Endodermal cell (in vitro differentiated cells): ENCODE data around the gene CRACDL. TPM values are rescaled to one million over a fixed set of nuclear protein-coding genes. Genes with fewer than 3 reads are reported as not detected.

Experiments
- DNase-seq: peaks from one replicate; pipeline ENCODE4 v3.0.0-alpha.2; 2017
- H3K27ac ChIP-seq: 2 replicates; pipeline ENCODE4 v1.5.1; 2013; ENCODE audit warnings: mild to moderate bottlenecking, low read depth, low read length, moderate library complexity
- H3K27me3 ChIP-seq: 2 replicates; pipeline ENCODE4 v1.6.1; 2013; ENCODE audit warnings: mild to moderate bottlenecking, low read length, moderate library complexity; ENCODE audit not compliant: insufficient read depth, control insufficient read depth, poor library complexity, severe bottlenecking
- H3K36me3 ChIP-seq: 2 replicates; pipeline ENCODE4 v1.7.0; 2013; ENCODE audit warnings: mild to moderate bottlenecking, low read length, moderate library complexity; ENCODE audit not compliant: control insufficient read depth, insufficient read depth
- H3K4me1 ChIP-seq: one replicate; pipeline ENCODE4 v1.7.0; 2013; ENCODE audit warnings: low read length; ENCODE audit not compliant: control insufficient read depth, insufficient read depth
- H3K4me3 ChIP-seq: 2 replicates; pipeline ENCODE4 v1.5.1; 2013; ENCODE audit warnings: mild to moderate bottlenecking, low read length, moderate library complexity
- H3K9ac ChIP-seq: 2 replicates; pipeline ENCODE4 v1.6.1; 2013; ENCODE audit warnings: mild to moderate bottlenecking, low read length, moderate library complexity; ENCODE audit not compliant: poor library complexity, severe bottlenecking; ENCODE audit errors: extremely low read depth
- H3K9me3 ChIP-seq: 2 replicates; pipeline ENCODE4 v1.6.1; 2013; ENCODE audit warnings: mild to moderate bottlenecking, low read length, moderate library complexity; ENCODE audit not compliant: control insufficient read depth
- H3K27ac Mint-ChIP-seq: 2 replicates; pipeline ENCODE4 v1.8.0; 2020; ENCODE audit warnings: mixed read lengths
- H3K27me3 Mint-ChIP-seq: 2 replicates; pipeline ENCODE4 v1.8.0; 2021; ENCODE audit warnings: mild to moderate bottlenecking, mixed read lengths; ENCODE audit not compliant: insufficient read depth
- H3K36me3 Mint-ChIP-seq: 2 replicates; pipeline ENCODE4 v1.8.0; 2020; ENCODE audit warnings: low read depth, mixed read lengths
- H3K4me1 Mint-ChIP-seq: 2 replicates; pipeline ENCODE4 v1.8.0; 2020; ENCODE audit warnings: mixed read lengths
- H3K4me3 Mint-ChIP-seq: 2 replicates; pipeline ENCODE4 v1.8.0; 2020; ENCODE audit warnings: mild to moderate bottlenecking, moderate library complexity, mixed read lengths
- H3K9me3 Mint-ChIP-seq: 2 replicates; pipeline ENCODE4 v1.8.0; 2020; ENCODE audit warnings: mild to moderate bottlenecking, mixed read lengths
- WGBS, 2 experiments: methylation state at CpG; one replicate each; pipeline versions ENCODE4 v1.1.5 to v1.1.7; 2013; ENCODE audit warnings: missing lambda C conversion rate in 2 of 2, mixed read lengths in 1 of 2; ENCODE audit not compliant: insufficient coverage in 1 of 2, insufficient read length in 1 of 2; 5-methylcytosine and 5-hydroxymethylcytosine counted together
- total RNA-seq, 2 donors: library from RNA; stranded (reverse); fragmentation: NEBNext Ultra II Directional in 1 of 2; extraction: Animal tissue kit (Norgen Biotek cat#: 25700) in 1 of 2; gene quantifications; 2 replicates in 1 of 2; 3 replicates in 1 of 2; pipeline ENCODE4 v1.2.1, GENCODE V29; 2021
- TF ChIP-seq, protein P1 (sequence below): fragments of 200-600 bp; sonication (generic); conservative IDR thresholded peaks from 2 replicates; pipeline ENCODE4 v1.5.0; 2021; ENCODE audit warnings: antibody characterized with exemption, mild to moderate bottlenecking

CRACDL gene
- total RNA-seq, 2 donors from 2014 or later = 0.26 to 0.31 TPM

- no peaks in the 10 kb centered on the region for H3K36me3 Mint-ChIP-seq
- peaks cover 72% of the 10 kb centered on the region for H3K27me3 ChIP-seq
- H3K27ac Mint-ChIP-seq = no peak overlapping the region
- H3K27me3 Mint-ChIP-seq = peaks cover 48% of the 10 kb centered on the region
- no peak overlapping the region for H3K9ac ChIP-seq
- no peaks in the 10 kb centered on the region for H3K36me3 ChIP-seq
- no peaks in the 10 kb centered on the region for H3K9me3 ChIP-seq
- no peaks in the 10 kb centered on the region for H3K4me1 ChIP-seq
- no peak overlapping the region for H3K4me3 Mint-ChIP-seq
- DNase-seq = no peak
- WGBS, 2 experiments = 87 to 92% methylated on average over 10 to 14 of the region's 14 CpGs
- no peak overlapping the region for H3K27ac ChIP-seq
- peaks cover 4% of the 10 kb centered on the region for H3K4me1 Mint-ChIP-seq
- H3K9me3 Mint-ChIP-seq = no peaks in the 10 kb centered on the region
- TF ChIP-seq, protein P1, sequence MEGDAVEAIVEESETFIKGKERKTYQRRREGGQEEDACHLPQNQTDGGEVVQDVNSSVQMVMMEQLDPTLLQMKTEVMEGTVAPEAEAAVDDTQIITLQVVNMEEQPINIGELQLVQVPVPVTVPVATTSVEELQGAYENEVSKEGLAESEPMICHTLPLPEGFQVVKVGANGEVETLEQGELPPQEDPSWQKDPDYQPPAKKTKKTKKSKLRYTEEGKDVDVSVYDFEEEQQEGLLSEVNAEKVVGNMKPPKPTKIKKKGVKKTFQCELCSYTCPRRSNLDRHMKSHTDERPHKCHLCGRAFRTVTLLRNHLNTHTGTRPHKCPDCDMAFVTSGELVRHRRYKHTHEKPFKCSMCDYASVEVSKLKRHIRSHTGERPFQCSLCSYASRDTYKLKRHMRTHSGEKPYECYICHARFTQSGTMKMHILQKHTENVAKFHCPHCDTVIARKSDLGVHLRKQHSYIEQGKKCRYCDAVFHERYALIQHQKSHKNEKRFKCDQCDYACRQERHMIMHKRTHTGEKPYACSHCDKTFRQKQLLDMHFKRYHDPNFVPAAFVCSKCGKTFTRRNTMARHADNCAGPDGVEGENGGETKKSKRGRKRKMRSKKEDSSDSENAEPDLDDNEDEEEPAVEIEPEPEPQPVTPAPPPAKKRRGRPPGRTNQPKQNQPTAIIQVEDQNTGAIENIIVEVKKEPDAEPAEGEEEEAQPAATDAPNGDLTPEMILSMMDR = no peak
- no peak overlapping the region for H3K4me3 ChIP-seq
Measured at GRCh38 chr2:98769784-98770183, 166.2 kb downstream of the CRACDL start.

DNA sequence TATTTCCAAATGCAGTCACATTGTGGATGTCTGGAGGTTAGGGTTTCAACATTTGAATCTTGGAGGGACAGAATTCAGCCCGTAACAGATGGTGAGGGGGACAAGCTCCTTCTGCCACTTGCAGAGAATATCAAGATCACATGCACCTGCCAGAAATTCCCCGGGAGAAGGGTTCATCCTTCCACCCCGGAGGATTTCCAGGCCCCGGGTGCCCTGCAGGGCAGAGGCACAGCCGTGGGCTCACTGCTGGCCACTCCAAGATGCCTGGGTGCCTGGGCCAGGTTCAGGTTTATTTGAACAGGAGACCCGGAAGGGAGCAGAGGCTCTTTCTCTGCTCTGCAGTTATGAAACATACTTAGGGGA lies 166.9 kb downstream of the CRACDL start:
- Histone ChIP-seq H3K9me3 (no peaks in the 10 kb centered on the region), H3K27ac (no peak overlapping the region), H3K36me3 (no peaks in the 10 kb centered on the region), H3K4me3 (no peak overlapping the region), H3K4me1 (no peaks in the 10 kb centered on the region), H3K27me3 (peaks cover 79% of the 10 kb centered on the region), H3K9ac (no peak overlapping the region)
- 67 to 96% methylated on average over 3 to 6 of the region's 6 CpGs for WGBS, 2 experiments
- Mint-ChIP-seq H3K4me3 (no peak overlapping the region), H3K27me3 (peaks cover 52% of the 10 kb centered on the region), H3K9me3 (no peaks in the 10 kb centered on the region), H3K4me1 (peaks cover 4% of the 10 kb centered on the region), H3K27ac (no peak overlapping the region), H3K36me3 (no peaks in the 10 kb centered on the region)
- TF ChIP-seq, protein P1 = no peak
- DNase-seq = no peak

DNA sequence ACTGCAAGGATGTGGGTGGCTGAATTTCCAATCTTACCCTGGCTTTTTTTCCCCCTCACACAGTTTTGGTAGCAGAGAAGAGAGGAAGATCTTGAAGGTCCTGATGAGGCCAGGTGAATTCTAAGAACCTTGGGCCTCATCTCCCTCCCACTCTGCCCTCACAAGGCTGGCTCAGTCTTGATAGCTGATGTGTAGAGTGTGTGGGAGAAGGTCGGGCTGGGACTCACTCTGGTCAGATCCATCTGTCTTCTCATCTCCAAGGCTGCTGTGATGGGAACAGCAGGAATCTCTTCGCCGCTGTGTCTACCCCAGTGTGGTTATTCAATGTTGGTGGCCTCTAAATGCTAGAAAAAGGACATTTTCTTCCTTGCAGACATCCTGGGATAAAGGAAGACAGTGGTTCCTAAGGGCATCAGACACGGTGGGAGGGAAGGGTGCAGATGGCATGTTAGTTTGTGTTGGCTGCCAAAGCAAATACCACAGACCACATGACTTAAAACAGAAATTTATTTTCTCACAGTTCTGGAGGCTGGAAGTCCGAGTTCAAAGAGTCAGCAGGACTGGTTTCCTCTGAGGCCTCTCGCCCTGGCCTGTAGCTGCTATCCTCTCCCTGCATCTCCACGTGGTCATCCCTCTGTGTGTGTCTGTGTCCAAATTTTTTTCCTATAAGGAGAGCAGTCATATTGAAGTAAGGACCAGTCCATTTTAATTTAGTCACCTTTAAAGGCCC lies 167.5 kb downstream of the CRACDL start:
- Mint-ChIP-seq H3K9me3 (no peaks in the 10 kb centered on the region), H3K4me3 (no peak overlapping the region), H3K4me1 (peaks cover 4% of the 10 kb centered on the region), H3K36me3 (no peaks in the 10 kb centered on the region), H3K27me3 (peaks cover 54% of the 10 kb centered on the region), H3K27ac (no peak overlapping the region)
- TF ChIP-seq, protein P1 = no peak
- H3K27ac ChIP-seq = no peak overlapping the region
- H3K36me3 ChIP-seq = no peaks in the 10 kb centered on the region
- 91 to 94% methylated on average over 3 to 6 of the region's 7 CpGs for WGBS, 2 experiments
- H3K9ac ChIP-seq = no peak overlapping the region
- H3K9me3 ChIP-seq = no peaks in the 10 kb centered on the region
- H3K4me1 ChIP-seq = no peaks in the 10 kb centered on the region
- H3K4me3 ChIP-seq = no peak overlapping the region
- no peak for DNase-seq
- H3K27me3 ChIP-seq = peaks cover 85% of the 10 kb centered on the region
